Measurements from ENCODE around the gene OCA2.
"Not testable (repeated sequence)": the region's sequence is repeated elsewhere in the genome, so short reads cannot be mapped to it uniquely, and the experiment has no call there.

OCA2 gene

DNA sequence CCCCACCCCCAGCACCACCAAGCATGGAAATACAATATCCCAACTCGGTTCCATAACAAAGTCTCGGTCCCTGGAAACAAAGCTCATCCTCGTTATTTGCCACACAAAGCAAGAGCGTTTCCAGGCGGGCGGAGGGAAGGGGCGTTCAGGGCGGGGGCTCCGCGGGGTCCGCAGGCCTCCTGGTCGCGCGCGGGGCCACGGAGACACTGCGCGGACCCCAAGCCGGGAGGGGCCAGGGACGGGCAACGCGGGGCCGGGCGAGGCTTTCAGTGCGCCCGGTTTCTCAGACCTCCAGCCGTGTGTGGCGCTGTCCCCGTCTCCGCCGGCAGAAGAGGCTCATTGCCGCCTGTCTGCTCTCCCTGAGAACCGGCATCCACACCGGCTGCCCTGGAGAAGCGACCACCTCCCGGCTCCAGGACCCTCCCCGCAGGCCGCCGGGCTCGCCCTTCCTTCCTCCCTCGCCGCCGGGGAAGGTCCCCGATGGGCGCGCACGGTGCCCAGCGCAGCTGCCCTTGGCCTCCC lies 329.0 kb downstream of the OCA2 start:
- no peak for DNase-seq (ENCODE audit: low read depth)

DNA sequence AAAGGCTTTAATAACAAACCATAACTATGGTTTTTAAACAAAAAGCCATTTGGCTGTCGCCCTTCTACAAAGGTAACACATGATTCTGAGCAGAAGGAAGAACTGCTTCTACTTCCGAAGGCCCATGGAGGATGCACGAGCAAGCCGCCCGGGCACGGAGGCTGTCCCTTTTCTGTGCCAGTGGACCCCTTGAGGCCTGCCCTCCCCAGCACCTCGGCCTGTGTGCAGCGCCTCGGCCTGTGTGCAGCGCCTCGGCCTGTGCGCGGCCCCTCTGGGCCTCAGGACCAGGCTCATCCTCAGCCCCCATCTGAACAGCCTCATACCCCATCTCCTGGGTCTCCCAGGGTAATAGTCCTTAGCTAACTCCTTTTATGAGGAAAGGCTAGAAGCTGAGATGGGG lies 329.5 kb downstream of the OCA2 start:
- DNase-seq (ENCODE audit: low read depth): no peak

DNA sequence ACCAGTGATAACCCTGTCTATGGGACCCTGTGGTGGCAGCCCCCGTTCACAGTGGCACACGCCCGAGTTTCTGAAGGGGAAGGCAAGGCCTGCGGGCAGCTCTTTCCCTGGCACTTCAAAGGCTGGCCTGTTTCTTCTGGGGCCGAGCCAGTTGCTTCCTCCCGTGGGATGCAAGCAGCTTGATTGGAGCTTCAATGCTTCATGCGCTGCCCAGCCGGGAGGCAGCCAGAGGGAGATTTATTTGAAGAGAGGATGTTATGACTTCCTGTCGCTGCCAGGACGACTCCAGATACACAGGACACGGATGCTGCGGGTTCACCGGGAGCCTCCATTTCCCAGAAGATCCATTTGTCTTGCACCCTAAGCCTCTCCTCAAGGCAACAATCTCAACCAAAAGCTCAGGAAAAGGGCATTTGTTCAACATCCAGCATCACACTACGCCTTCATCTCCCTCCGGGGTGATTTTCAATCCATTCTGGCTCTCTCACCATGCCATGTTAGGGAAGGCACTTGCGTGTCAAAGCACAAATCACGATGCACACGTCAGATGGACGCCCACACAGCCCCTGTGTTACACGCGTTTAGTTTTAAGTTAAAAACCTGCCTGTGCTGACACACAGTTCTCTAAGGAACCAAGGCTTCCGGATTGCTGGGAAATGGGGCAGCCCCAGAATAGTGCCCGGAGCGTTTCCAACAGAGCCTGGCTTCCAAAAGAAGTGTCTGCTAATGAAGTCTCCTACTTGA lies 330.2 kb downstream of the OCA2 start:
- no peak for DNase-seq (ENCODE audit: low read depth)

DNA sequence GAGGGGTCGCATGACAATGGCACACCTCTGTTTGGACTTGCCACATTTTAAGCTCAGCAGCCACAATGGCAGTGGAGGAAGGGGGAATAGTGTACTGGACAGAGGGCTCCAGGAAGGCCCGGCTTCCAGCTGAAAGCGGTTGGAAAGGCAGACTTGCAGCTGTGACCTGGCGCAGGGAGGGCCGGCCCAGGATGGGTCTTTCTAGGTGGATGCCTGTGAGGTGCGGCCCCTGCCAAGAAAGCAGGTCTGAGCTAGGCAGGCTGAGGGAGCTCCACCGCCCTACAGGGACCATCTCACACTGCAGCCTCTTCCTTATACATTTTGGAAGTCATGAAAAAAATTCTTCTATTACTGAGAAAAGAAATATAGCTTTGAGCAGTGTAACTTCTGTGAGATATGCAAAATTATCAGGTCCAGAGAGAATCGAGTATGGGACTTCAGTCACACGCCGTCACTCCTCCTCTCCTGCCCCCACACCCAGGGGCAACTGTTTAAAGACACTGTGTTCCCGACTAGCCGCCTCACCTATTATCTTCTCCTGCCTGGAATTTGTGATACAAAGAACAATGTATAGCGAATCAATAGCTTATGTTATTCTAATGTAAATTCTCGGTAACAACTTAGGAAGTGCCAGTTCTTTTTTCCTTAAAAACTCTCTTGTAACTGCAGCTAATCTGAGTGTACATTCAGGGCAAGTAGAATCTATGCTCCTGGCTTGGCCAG lies 331.0 kb downstream of the OCA2 start:
- no peak for DNase-seq (ENCODE audit: low read depth)

DNA sequence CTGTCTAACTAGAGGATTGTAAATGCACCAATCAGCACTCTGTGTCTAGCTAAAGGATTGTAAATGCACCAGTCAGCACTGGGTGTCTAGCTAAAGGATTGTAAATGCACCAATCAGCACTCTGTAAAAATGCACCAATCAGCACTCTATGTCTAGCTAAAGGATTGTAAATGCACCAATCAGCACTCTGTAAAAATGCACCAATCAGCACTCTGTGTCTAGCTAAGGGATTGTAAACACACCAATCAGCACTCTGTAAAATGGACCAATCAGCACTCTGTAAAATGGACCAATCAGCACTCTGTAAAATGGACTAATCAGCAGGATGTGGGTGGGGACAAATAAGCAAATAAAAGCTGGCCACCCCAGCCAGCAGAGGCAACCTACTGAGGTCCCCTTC lies 331.7 kb downstream of the OCA2 start:
- not testable (repeated sequence) for DNase-seq (ENCODE audit: low read depth)

DNA sequence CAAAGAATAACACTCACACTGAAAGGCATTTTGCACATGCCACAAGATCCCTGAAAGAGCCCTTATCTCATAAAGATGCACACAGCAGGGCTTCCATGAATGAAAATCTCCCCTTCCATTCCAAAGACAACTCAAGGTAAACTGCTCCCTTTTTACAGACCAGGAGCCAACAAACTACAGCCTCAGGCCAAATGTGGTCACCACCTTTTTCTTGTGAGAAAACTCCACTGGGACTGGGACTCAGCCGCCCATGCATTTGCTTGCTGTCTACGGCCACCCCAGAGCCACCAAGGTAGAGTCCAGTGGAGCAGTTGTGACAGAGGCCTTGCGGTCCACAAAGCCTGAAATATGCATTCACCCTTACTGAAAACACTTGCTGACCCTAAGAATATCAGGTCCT lies 334.8 kb downstream of the OCA2 start:
- DNase-seq (ENCODE audit: low read depth): no peak

DNA sequence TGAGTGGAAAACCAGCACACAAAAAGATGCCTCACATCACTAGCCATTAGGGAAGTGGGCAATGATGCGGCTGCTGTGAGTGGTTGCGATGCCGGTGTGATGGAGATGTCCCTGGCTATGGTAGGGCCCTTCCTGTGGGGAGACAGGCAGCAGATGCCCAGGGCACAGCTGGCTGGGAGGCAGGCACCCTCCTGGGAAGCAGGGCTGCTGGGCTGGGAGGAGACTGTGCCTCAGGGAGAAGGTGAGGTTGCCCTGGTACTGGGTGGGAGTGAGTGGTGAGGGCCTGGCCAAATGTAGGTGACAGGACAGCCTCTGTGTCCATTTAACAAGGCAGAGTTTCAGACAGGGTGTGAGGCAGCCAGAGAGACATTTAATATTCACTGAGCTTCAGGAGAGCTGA lies 335.6 kb downstream of the OCA2 start:
- no peak for DNase-seq (ENCODE audit: low read depth)

DNA sequence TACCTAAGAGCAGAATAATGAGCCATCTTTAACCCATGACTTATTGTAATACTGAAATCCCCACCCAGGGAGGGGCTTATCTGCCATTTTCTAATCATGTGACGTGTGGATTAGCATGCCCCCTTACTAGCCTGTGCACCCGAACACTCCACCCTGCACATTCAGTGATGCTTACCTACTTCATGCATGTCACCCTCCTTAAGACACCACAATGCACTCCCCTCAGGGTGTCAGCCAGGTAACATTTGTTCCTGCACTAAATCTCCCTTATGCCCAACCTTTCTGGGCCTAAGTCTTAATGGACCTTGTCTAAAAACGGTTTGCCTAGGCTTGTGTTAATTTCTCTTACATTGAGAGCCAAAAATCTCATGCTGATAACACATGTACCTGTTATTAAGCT lies 336.6 kb downstream of the OCA2 start:
- no peak for DNase-seq (ENCODE audit: low read depth)

DNA sequence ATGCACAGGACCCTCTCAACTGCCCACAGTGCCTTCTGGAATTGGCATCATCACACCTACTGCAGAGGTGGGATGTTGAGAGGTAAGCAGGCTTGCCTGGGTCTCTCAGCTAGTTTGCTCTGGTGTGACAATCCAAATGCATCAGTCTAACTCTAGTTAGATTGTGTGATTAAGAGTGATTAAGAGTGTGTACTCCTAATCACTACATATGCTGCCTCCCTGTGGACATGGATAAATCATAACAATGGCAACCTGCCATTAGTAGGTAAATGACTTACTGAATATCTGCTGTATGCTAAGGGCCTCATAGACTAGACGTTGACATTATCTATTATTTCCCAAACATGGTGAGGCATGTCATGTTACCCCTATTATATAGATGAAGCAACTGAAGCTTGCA lies 342.1 kb downstream of the OCA2 start:
- no peak for DNase-seq (ENCODE audit: low read depth)

DNA sequence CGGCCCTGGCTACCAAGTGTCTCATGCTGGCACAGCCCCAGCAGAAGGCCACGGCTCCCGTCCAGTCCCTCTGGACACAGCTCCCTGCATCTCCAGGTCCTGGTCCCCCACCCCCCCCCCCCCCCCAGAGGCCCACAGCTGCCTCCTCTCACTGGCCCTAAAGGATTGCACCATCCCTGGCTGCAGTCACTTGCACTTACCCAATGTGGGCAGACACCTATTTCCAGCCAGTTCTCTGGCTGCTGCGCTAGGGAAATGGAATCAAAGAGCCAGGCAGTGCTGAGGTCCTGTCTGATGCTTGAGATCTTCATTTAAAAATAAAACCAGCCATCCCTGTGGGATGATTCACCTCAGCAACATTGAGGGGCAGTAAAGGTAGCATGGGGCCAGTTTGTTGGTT lies 346.4 kb downstream of the OCA2 start:
- DNase-seq (ENCODE audit: low read depth): no peak

DNA sequence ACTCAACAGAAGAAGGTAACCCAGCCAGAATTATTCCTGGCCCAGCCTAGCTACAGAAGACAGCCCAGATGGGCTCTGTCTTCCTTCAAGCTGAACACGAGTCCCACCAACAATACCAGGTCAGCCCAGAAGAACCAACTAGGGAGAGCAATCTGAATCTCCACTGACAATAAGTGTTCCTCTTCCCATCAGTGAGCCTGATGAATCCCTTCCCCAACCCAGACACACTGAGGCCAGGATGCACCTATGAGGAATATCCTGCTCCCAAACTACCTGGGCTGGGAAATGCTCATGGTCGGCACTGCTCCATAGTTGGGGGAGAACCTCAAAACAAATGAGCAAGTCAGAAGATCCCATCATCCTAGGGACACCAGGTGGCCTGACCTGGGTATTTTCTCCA lies 351.1 kb downstream of the OCA2 start:
- no peak for DNase-seq (ENCODE audit: low read depth)

DNA sequence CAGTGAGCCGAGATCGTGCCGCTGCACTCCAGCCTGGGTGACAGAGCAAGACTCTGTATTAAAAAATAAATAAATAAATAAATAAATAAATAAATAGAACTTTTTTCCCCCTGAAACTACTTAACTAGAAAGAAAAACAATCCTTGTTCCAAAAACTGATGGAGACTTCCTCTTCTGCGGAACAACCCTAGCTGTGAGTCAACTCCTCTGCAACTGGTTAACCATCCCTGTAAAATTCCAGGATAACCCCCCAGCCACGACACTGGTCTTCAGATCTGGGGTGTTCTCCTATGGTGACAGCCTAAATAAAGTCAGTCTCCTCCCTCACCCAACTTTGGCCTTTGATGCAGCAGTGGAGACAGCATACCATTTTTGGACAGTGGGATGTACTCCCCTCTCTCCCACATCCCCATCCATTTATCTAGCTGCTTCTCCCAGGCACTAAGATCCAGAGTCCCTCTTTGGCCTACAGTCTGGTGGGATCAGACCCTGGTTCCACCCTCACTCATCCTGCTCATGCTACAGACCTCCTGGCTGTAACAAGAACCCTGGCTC lies 352.6 kb downstream of the OCA2 start:
- no peak for DNase-seq (ENCODE audit: low read depth)

DNA sequence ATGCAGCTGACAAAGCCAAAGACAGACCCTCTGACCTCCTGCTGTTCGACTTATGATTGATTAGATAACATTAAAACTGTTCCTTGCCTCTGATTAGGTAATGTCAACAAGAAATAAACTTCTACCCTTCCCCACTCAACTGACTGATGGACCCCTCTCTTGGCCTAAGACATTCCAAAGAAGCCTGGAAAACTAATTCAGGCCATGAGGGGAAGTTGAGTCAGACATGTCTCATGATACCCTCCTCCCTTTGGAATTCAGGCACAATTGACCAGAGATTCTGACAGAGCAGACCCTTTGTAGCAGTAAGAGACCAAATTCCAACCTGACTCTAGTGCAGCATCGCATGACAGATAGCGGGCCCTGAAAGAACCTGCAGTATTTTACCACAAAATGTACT lies 354.5 kb downstream of the OCA2 start:
- DNase-seq (ENCODE audit: low read depth): no peak

DNA sequence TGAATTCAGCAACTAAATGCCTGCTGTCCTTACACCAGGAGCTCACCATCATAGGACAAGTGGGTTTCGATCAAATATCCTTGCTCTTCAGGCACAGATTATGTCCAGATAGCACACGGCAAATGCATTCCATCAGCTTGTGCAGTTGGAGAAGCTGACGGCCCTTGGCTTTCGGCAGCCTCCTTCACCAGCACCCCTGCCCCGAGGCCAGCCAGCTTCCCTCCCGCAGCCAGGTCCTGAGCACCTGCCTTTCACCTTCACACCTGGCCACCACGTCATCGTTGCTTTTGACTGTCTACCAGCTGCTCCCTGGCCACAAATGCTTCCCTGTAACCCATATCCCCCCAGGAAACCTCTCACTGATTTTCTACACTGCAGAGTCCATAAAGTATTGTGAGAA lies 355.5 kb downstream of the OCA2 start:
- DNase-seq (ENCODE audit: low read depth): no peak

DNA sequence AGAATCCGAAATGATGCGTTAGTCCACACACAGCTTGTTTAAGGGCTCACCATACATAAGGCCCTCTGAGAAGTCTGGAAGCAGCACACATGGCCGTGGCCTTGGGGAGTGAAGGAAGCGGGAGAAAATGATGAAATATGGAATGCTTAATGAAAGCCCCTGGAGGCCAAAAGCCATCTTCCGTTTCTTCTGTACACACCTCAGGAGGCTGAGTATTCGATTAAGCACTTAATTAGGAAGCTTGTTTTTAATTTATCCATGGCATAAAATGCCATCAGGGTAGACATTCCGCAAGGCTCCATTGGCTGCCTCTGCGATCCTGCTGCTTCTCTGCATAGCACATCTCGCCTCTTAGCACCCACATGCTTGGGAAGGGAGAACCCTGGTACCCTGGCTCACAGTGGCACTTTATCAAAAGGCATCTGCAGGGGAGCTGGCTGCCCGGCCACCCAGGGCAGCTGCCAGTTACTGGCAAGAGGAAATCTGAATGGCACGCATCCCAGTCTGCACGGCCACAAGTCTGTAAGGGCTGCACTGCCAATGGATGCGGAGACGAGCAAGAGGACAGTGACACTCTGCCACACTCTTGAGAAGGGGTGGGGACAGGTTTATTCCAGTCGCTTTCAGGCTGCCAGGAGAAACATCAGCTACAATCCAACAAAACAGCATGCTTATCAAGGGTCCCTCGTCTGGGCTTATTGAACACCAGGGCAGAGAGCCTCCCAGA lies 356.2 kb downstream of the OCA2 start:
- DNase-seq (ENCODE audit: low read depth): no peak

DNA sequence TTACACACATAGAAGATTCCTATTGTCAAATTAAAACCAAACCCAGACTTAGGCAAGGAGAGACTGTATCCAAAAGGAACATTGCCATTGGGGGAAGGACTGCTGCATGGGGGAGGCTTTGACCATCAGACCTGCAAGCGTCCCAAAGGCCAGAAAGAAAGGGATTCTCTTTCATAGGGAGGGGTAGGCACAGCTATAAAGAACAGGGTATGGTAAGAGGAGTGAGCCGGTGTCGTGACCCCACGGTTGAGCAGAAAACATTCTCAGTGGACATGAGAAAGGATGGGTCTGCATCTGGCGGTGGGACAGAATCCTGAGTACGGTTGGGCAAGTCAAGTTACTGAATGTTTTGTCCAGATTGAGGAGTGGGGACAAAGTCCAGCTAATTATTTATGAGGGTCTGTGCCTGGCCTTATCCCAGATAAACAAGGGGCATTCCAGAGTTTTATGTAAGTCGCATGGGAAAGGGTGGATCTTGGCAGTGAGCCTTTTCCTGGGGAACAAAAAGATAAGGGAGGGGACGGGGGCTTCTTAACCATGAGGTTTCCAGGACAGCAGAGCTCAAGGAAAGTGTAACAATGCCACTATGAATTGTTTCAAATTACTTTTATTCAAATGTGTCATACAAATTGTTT lies 357.8 kb downstream of the OCA2 start:
- DNase-seq (ENCODE audit: low read depth): no peak

DNA sequence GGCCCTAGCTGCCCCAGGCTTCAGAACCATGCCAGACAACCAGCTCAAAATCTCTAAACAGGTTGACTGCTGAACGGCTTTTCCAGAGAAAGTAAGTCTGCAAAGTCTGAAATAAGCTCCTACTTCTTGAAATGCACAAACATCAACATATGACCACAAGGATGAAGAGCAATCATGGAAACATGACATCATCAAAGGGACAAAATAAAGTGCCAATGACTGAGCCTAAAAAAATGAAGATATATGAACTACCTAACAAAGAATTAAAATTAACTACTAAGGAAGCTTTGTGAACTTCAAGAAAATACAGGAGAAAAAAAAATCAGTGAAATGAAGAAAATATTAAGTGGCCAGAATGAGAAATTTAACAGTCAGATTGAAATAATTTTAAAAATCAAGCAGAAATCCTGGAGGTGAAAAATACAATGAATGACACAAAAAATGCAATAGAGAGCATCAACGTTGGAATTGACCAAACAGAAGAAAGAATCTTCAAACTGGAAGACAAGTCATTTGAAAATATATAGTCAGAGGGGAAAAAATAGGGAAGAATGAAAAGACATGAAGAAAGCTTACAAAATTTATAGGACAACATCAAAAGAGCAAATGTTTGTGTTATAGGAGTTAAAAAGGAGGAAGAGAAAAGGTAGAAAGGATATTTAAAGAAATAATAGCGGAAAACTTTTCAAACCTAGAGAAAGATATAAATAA lies 364.2 kb downstream of the OCA2 start:
- DNase-seq (ENCODE audit: low read depth): no peak

DNA sequence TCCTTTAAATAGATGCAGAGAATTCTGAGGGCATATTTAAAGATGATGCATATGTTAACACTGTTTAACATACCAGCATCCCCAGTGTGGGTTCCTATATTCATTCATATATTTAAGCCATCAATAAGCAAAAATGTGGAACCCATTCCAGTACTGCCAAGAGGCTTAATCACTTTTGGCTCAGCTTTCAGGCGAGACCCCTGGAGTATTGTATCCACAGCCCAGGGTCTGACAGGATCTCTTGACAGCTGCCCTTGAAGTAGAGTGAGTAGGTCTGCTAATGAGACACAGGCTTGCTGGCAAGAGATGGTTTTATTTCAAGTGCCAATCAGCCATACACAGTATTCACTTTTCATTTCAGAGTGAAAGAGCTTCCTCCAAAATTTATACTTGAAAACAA lies 367.3 kb downstream of the OCA2 start:
- no peak for DNase-seq (ENCODE audit: low read depth)

DNA sequence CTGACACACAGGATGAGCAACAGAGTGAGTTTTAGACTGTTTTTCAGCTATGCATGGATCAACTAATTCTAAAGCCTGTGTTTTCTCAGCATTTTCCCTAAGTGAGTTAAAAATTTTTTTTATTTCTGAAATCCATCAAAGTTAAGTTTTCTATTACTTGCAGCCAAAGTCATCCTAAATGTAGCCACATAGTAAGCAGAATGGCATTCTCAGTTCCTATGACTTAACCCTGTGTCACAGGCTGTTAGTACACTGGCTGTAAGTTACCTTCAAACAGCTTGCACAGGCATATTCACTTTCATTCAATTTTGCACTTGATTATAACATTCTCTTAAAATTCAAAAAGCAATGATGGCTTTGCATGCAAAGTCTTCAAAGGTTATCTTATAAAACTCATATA lies 368.2 kb downstream of the OCA2 start:
- no peak for DNase-seq (ENCODE audit: low read depth)

DNA sequence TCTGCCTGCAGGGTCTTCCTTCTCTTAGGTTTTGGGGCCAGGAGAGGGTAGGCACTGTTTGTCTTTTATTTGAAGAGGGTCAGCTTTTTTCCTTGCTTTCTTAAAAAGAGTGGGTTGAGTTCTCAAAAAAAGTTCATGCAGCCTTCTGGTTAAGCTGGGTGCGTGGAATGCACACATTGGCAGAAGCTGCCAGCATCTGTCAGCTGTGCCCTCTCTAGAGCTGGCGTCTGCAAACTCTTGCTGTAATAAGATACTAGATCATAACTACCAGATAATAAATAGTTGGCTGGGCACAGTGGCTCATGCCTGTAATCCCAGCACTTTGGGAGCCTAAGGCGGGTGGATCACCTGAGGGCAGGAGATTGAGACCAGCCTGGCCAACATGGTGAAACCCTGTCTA lies 373.4 kb downstream of the OCA2 start:
- no peak for DNase-seq (ENCODE audit: low read depth)

DNA sequence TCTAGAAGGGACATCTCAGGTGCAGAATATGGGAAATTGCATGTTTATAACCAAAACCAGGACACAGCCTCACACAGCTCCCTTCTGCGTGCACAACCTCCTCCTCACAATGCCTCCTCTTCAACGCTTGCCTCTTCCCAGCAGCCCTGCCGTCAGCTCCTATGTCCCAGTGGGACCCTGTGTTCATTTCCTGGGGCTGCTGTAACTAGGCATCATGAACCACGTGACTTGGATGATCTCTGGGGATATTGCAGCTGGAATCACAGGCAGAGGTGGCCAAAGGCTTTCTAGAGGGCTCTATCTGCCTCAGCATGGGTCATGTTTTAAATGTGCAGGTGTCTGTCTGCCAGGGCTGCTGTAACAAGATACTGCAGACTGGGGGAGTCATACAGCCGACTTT lies 375.3 kb downstream of the OCA2 start:
- DNase-seq (ENCODE audit: low read depth): no peak

DNA sequence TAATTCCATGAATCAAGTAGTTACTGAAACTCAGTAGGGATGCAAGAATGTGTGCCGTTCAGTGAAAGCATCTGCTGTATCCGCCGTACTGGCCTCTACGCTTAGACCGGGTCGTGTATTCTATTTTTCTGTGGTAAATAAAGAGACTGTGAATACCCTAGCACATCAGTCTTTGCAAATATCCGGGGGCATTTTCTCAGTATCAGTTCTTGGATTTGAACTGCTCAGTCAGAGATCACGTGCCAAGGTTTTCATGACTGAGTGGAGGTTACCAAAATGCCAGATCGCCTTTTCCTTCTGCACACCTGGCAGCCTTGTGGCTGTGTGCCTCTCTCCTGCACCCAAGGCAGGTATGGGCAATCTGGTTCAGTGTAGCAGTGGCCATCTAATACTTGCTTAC lies 377.0 kb downstream of the OCA2 start:
- DNase-seq (ENCODE audit: low read depth): no peak
